Gastrocnemius medialis (tissue), 4 donors: Measurements from ENCODE around the gene IFT122. TPM values are rescaled to one million over a fixed set of nuclear protein-coding genes. Genes with fewer than 3 reads are reported as not detected.
"Not testable (repeated sequence)": the region's sequence is repeated elsewhere in the genome, so short reads cannot be mapped to it uniquely, and the experiment has no call there.

Experiments
- ATAC-seq, 2 donors: fragments of 150-250 bp; one replicate each; pipeline ENCODE4 v1.9.1; 2016
- DNase-seq, 2 donors: peaks; one replicate each; pipeline ENCODE4 v3.0.0-alpha.2; 2019
- H3K27ac ChIP-seq, 4 donors: fragments of 200-600 bp; sonication (generic); 1 replicate in 1 of 4; 2 replicates in 3 of 4; pipeline ENCODE4 v1.5.1; 2016 to 2018; ENCODE audit warnings: mild to moderate bottlenecking in 2 of 4, moderate library complexity in 1 of 4
- H3K27me3 ChIP-seq, 3 donors: fragments of 200-600 bp; sonication (generic) in 2 of 3; 1 replicate in 1 of 3; 2 replicates in 2 of 3; pipeline versions ENCODE4 v1.5.1 to v1.6.0; 2016 to 2019; ENCODE audit warnings: mild to moderate bottlenecking in 1 of 3, moderate library complexity in 1 of 3
- H3K36me3 ChIP-seq, 2 donors: fragments of 200-600 bp; sonication (generic) in 1 of 2; one replicate each; pipeline ENCODE4 v1.5.1; 2017 to 2018
- H3K4me1 ChIP-seq, 2 donors: fragments of 200-600 bp; sonication (generic) in 1 of 2; one replicate each; pipeline ENCODE4 v1.5.1; 2016 to 2017; ENCODE audit warnings: mild to moderate bottlenecking in 2 of 2
- H3K4me3 ChIP-seq, 4 donors: fragments of 200-600 bp; sonication (generic) in 3 of 4; 1 replicate in 1 of 4; 2 replicates in 3 of 4; pipeline ENCODE4 v1.5.1; 2016 to 2019; ENCODE audit warnings: mild to moderate bottlenecking in 2 of 4
- H3K9me3 ChIP-seq, 3 donors: fragments of 200-600 bp; sonication (generic) in 2 of 3; 1 replicate in 1 of 3; 2 replicates in 2 of 3; pipeline ENCODE4 v1.5.1; 2016 to 2019
- CTCF ChIP-seq, 5 experiments: fragments of 450-650 bp in 3 of 5; fragments of 200-600 bp in 2 of 5; sonication (generic) in 2 of 5; IDR thresholded peaks in 4 of 5; conservative IDR thresholded peaks in 1 of 5; 1 replicate in 4 of 5; 2 replicates in 1 of 5; pipeline ENCODE4 v1.5.1; 2016 to 2019; ENCODE audit warnings: antibody characterized with exemption in 5 of 5, mild to moderate bottlenecking in 3 of 5, moderate library complexity in 3 of 5
- POLR2A ChIP-seq, 2 donors: fragments of 450-650 bp; IDR thresholded peaks; one replicate each; pipeline ENCODE4 v1.6.1; 2017; ENCODE audit warnings: antibody characterized with exemption in 2 of 2, mild to moderate bottlenecking in 2 of 2, moderate library complexity in 2 of 2
- in situ Hi-C, 4 donors: fragments of 200-750 bp; cut with MboI; loops; one replicate each; pipeline versions ENCODE4 v1.15.0 to v1.8.0; 2017; ENCODE audit warnings: low sequenced_read_pairs in 4 of 4
- intact Hi-C: fragments of 100-400 bp; cut with DNase I; formaldehyde crosslinking; loops from one replicate; pipeline ENCODE4 v1.15.1; 2023; ENCODE audit warnings: low total_unique reads
- total RNA-seq, 4 donors: library from RNA; depleted of rRNA; stranded (reverse); fragments of >200 nt; gene quantifications; one replicate each; pipeline versions ENCODE4 v1.1.0 to v1.2.3, GENCODE V29; 2016

Gene IFT122
- total RNA-seq, 4 donors from 2014 or later, result 4.6 to 16.4 (median 5.9) TPM

- Histone ChIP-seq H3K27ac (peak overlapping the region in 2 of 4 donors; percentile 65 to 79), H3K36me3 (no peaks in the 10 kb centered on the region), H3K4me3 (no peak overlapping the region), H3K4me1 (peaks cover 10 to 41% of the 10 kb centered on the region in 2 donors), H3K27me3 (no peaks in the 10 kb centered on the region), H3K9me3 (no peaks in the 10 kb centered on the region)
- TF ChIP-seq CTCF (IDR thresholded peaks at IDR 0.05 in 4 of 5, conservative IDR thresholded peaks at IDR 0.05 in 1 of 5) (no peak), POLR2A (IDR thresholded peaks at IDR 0.05) (no peak)
- no peak for DNase-seq
- in situ Hi-C loops (no loop called here), intact Hi-C loops (no loop called here)
- ATAC-seq, result peak in 1 of 2 donors; percentile 25
These were observed 74.5 kb downstream of the IFT122 start for GRCh38 chr3:129514563-129514962.

GRCh38 chr3:129515108-129515820 lies 75.2 kb downstream of the IFT122 start:
- H3K9me3 ChIP-seq, ATAC-seq, H3K4me3 ChIP-seq, H3K36me3 ChIP-seq, in situ Hi-C loops, intact Hi-C loops, H3K27me3 ChIP-seq, H3K27ac ChIP-seq, DNase-seq: not testable (repeated sequence)
- peaks cover 10 to 34% of the 10 kb centered on the region in 2 donors for H3K4me1 ChIP-seq

- H3K27me3 ChIP-seq, H3K27ac ChIP-seq, in situ Hi-C loops, H3K36me3 ChIP-seq, intact Hi-C loops, H3K4me3 ChIP-seq, ATAC-seq, H3K9me3 ChIP-seq, DNase-seq: not testable (repeated sequence)
- peaks cover 10 to 28% of the 10 kb centered on the region in 2 donors for H3K4me1 ChIP-seq
These were observed 75.9 kb downstream of the IFT122 start for GRCh38 chr3:129515821-129516432.

GRCh38 chr3:129517516-129517915 lies 77.5 kb downstream of the IFT122 start:
- in situ Hi-C loops, result no loop called here
- Histone ChIP-seq H3K9me3 (no peaks in the 10 kb centered on the region), H3K36me3 (no peaks in the 10 kb centered on the region), H3K4me3 (no peak overlapping the region), H3K27ac (no peak overlapping the region), H3K4me1 (peaks cover 10 to 19% of the 10 kb centered on the region in 2 donors), H3K27me3 (no peaks in the 10 kb centered on the region)
- TF ChIP-seq POLR2A (IDR thresholded peaks at IDR 0.05), result no peak
- no peak for TF ChIP-seq CTCF (IDR thresholded peaks at IDR 0.05 in 4 of 5, conservative IDR thresholded peaks at IDR 0.05 in 1 of 5)
- ATAC-seq (no peak), DNase-seq (no peak)
- intact Hi-C loops, result no loop called here

- intact Hi-C loops (no loop called here), in situ Hi-C loops (no loop called here)
- no peak overlapping the region for H3K4me3 ChIP-seq
- DNase-seq (no peak), ATAC-seq (no peak)
- no peaks in the 10 kb centered on the region for H3K36me3 ChIP-seq
- H3K9me3 ChIP-seq, result no peaks in the 10 kb centered on the region
- peaks cover 10 to 13% of the 10 kb centered on the region in 2 donors for H3K4me1 ChIP-seq
- no peak overlapping the region for H3K27ac ChIP-seq
- TF ChIP-seq CTCF (IDR thresholded peaks at IDR 0.05 in 4 of 5, conservative IDR thresholded peaks at IDR 0.05 in 1 of 5), result no peak
- TF ChIP-seq POLR2A (IDR thresholded peaks at IDR 0.05), result no peak
- H3K27me3 ChIP-seq, result no peaks in the 10 kb centered on the region
These were observed 78.1 kb downstream of the IFT122 start for GRCh38 chr3:129518038-129518561.
